Measurements from ENCODE around the gene ASRGL1. TPM values are rescaled to one million over a fixed set of nuclear protein-coding genes. Genes with fewer than 3 reads are reported as not detected.

The ASRGL1 gene
- total and polyA plus RNA-seq, 8 donors, result 1.9 to 26.6 (median 3.3) TPM

DNA sequence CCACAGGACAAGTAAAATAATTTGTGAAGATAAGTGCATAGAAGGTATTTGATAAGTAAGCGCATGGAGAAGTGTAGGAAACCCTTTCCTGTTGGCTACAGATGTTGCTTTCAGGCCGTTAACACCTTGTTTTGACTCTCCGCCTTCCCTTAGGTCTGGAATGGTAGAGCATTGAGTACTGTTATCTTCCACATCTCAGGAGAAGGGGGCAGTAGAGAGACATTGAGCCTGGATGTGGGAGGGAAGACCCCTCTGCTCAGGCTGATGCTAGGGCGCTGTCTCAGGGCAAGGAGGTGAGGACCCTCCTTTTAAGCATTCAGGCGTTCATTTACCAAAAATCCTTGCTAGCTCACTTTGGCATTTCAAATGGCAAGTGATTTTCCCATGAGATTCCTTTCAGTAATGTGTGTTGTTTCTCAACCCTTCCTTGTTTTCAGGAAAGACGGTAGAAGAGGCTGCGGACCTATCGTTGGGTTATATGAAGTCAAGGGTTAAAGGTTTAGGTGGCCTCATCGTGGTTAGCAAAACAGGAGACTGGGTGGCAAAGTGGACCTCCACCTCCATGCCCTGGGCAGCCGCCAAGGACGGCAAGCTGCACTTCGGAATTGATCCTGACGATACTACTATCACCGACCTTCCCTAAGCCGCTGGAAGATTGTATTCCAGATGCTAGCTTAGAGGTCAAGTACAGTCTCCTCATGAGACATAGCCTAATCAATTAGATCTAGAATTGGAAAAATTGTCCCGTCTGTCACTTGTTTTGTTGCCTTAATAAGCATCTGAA lies 54.6 kb downstream of the ASRGL1 start:
- TF ChIP-seq, protein P1, sequence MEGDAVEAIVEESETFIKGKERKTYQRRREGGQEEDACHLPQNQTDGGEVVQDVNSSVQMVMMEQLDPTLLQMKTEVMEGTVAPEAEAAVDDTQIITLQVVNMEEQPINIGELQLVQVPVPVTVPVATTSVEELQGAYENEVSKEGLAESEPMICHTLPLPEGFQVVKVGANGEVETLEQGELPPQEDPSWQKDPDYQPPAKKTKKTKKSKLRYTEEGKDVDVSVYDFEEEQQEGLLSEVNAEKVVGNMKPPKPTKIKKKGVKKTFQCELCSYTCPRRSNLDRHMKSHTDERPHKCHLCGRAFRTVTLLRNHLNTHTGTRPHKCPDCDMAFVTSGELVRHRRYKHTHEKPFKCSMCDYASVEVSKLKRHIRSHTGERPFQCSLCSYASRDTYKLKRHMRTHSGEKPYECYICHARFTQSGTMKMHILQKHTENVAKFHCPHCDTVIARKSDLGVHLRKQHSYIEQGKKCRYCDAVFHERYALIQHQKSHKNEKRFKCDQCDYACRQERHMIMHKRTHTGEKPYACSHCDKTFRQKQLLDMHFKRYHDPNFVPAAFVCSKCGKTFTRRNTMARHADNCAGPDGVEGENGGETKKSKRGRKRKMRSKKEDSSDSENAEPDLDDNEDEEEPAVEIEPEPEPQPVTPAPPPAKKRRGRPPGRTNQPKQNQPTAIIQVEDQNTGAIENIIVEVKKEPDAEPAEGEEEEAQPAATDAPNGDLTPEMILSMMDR (IDR thresholded peaks at IDR 0.05), result no peak
- Histone ChIP-seq H3K27ac (no peak overlapping the region), H3K4me1 (peaks cover 5 to 9% of the 10 kb centered on the region in 2 donors), H3K27me3 (no peaks in the 10 kb centered on the region), H3K9me3 (no peaks in the 10 kb centered on the region), H3K4me3 (no peak overlapping the region), H3K36me3 (no peaks in the 10 kb centered on the region)
- ATAC-seq (no peak), DNase-seq (no peak)
- intact Hi-C loops (cut with DNase I), result no loop called here

DNA sequence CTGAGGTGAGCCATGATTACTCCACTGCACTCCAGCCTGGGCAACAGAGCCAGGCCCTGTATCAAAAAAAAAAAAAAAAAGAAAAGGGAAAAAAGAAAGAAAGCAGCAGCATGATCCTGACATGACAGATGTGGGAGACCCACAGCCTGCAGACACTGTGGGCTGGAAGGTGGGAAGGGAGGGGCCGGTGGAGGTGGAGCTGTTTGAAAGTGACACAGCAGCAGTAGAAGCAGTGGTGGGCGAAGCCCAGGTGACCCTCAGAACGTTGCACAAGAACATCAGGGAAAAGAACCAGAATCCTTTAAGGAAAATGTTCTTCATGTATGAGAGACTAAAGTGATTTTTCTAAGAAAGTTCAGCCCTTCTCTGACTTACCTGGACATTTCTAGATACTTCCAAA lies 55.3 kb downstream of the ASRGL1 start:
- Histone ChIP-seq H3K27me3 (no peaks in the 10 kb centered on the region), H3K9me3 (no peaks in the 10 kb centered on the region), H3K36me3 (no peaks in the 10 kb centered on the region), H3K4me3 (no peak overlapping the region), H3K27ac (no peak overlapping the region), H3K4me1 (peaks cover 5 to 9% of the 10 kb centered on the region in 2 donors)
- ATAC-seq, result no peak
- TF ChIP-seq, protein P1 (IDR thresholded peaks at IDR 0.05), result no peak
- no peak for DNase-seq
- intact Hi-C loops (cut with DNase I), result no loop called here

DNA sequence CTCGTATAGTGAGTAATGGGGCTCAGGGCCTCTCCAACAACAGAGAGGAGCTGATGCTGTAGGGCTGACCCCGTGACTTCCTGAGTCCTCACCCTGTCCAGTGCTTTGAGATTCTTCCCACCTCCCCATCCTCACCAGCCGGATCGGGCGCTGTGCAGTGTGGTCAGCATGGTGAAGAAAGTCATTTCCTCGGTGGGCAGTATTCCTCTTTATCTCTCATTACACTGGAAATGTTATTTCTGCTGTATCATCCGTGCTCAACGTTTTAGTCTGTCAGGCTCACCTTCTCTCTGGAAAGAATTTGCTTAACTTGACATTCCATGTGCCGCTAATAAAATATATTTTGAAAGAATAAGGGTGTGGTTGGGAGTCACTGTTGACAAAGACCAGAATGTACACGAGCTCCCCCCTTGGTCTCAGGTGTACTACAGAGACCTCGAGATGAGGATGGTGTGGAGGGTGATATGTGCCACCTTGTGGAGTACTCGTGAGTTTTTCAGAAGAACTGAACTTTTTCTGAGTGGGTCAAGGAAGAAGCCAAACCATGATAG lies 55.9 kb downstream of the ASRGL1 start:
- Histone ChIP-seq H3K36me3 (no peaks in the 10 kb centered on the region), H3K9me3 (no peaks in the 10 kb centered on the region), H3K4me1 (peaks cover 5 to 14% of the 10 kb centered on the region in 2 donors), H3K27ac (no peak overlapping the region), H3K27me3 (no peaks in the 10 kb centered on the region), H3K4me3 (no peak overlapping the region)
- no peak for ATAC-seq
- intact Hi-C loops (cut with DNase I), result no loop called here
- TF ChIP-seq, protein P1 (IDR thresholded peaks at IDR 0.05), result no peak
- no peak for DNase-seq

DNA sequence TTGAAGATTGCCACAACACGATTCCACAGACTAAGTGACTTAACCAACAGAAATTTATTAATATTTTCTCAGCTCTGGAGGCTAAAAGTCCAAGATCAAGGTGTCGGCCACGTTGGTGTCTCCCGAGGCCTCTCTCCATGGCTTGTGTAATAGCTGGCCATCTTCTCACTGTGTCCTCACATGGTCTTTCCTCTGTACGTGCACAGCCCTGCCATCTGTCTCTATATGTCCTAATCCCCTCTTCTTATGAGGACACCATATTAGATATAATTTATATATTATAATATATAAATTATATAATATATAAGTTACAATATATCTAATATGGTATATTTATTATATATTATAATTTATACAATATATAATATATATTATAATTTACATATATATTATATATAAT lies 56.5 kb downstream of the ASRGL1 start:
- H3K4me1 ChIP-seq, result peaks cover 5 to 20% of the 10 kb centered on the region in 2 donors
- intact Hi-C loops (cut with DNase I), result no loop called here
- TF ChIP-seq, protein P1 (IDR thresholded peaks at IDR 0.05), result no peak

DNA sequence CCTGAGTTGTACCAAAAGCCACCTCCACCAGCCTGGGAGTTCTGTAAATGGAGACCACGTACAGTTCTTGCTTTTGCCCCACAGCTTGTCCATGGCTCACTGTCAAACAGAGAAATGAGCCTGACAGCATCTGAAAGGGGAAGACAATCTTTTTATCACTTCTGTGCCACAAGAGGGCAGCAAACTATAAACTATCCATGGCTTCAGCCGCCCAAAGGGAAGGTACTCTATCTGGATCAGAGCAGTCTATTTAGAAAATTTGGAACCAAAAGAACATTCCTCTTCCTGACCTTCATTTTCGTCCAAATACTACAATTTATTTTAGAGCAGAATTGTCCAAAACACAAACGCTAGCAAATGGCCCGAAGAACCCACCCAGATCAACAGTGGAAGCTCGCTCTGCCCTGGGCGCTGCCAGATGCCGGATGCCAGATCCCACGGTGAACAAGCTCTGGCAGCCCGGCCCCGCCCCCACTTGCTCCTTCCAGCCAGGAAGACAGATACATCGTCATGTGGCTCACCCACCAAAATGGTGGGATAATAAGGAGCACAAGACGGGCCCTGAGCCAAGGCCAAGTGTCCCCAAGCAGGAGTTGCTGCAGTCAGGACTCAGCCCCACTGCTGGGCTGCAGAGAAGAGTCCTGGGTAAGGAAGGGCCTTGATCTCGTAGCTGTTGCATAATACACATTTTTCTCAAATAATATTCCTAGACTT lies 57.7 kb downstream of the ASRGL1 start:
- Histone ChIP-seq H3K27ac (peak overlapping the region; percentile 26 to 41), H3K4me3 (peak overlapping the region in 1 of 2 donors; percentile 11), H3K27me3 (no peaks in the 10 kb centered on the region), H3K9me3 (no peaks in the 10 kb centered on the region), H3K36me3 (no peaks in the 10 kb centered on the region), H3K4me1 (peaks cover 13 to 20% of the 10 kb centered on the region in 2 donors)
- DNase-seq (peak; percentile 58 to 92 (median 86)), ATAC-seq (peak; percentile 93)
- TF ChIP-seq, protein P1 (IDR thresholded peaks at IDR 0.05), result peak; percentile 39 to 69
- intact Hi-C loops (cut with DNase I), result no loop called here

More for the DNA sequence above, 56.5 kb downstream of the ASRGL1 start:
- Histone ChIP-seq H3K9me3 (no peaks in the 10 kb centered on the region), H3K27ac (no peak overlapping the region), H3K36me3 (no peaks in the 10 kb centered on the region), H3K27me3 (no peaks in the 10 kb centered on the region), H3K4me3 (no peak overlapping the region)
- no peak for ATAC-seq
- no peak for DNase-seq

All from left lung (tissue), 10 donors.